Activated CD4-positive, alpha-beta T cell treated with anti-CD3 and anti-CD28 coated beads for 36 hours (primary cell): Measurements from ENCODE around the gene SHF. TPM values are rescaled to one million over a fixed set of nuclear protein-coding genes. Genes with fewer than 3 reads are reported as not detected.
"Not testable (repeated sequence)": the region's sequence is repeated elsewhere in the genome, so short reads cannot be mapped to it uniquely, and the experiment has no call there.

ENCODE experiments used
- ATAC-seq: fragments of 200-7000 bp; cut with Tn5 transposase; one replicate; pipeline ENCODE4 v1.10.0; 2021; ENCODE audit warnings: mild to moderate bottlenecking, moderate library complexity
- CTCF ChIA-PET: fragments of 350-600 bp; sonication (Branson Sonifier 250); formaldehyde crosslinking; loops from one replicate; lab custom pipeline; 2021; ENCODE audit warnings: antibody characterized with exemption; lab: Charles Lee
- POLR2A ChIA-PET: fragments of 350-600 bp; sonication (Branson Sonifier 250); formaldehyde crosslinking; loops from one replicate; lab custom pipeline; 2021; ENCODE audit warnings: antibody characterized with exemption, inconsistent platforms; lab: Charles Lee
- DNase-seq: peaks from one replicate; pipeline ENCODE4 v3.0.0-alpha.2; 2020
- H3K27ac Mint-ChIP-seq: one replicate; pipeline ENCODE4 v1.8.0; 2021; ENCODE audit warnings: mixed read lengths
- H3K27me3 Mint-ChIP-seq: one replicate; pipeline ENCODE4 v1.8.0; 2021; ENCODE audit warnings: mixed read lengths
- H3K36me3 Mint-ChIP-seq: one replicate; pipeline ENCODE4 v1.8.0; 2021; ENCODE audit warnings: low read depth, mixed read lengths
- H3K4me1 Mint-ChIP-seq: one replicate; pipeline ENCODE4 v1.8.0; 2021; ENCODE audit warnings: mixed read lengths
- H3K4me3 Mint-ChIP-seq: one replicate; pipeline ENCODE4 v1.8.0; 2021; ENCODE audit warnings: mild to moderate bottlenecking, moderate library complexity, mixed read lengths
- H3K9me3 Mint-ChIP-seq: one replicate; pipeline ENCODE4 v1.8.0; 2021; ENCODE audit warnings: low read depth, mixed read lengths
- intact Hi-C, 2 experiments: fragments of 100-400 bp; cut with DNase I in 1 of 2; cut with micrococcal nuclease in 1 of 2; formaldehyde crosslinking; loops; one replicate each; pipeline versions ENCODE4 v1.14.2 to v1.15.1; 2022 to 2024; cut with DNase I, micrococcal nuclease
- total RNA-seq, 2 experiments: library from RNA; stranded (reverse); gene quantifications; one replicate each; pipeline ENCODE4 v1.2.3, GENCODE V29; 2021

SHF gene, protein sequence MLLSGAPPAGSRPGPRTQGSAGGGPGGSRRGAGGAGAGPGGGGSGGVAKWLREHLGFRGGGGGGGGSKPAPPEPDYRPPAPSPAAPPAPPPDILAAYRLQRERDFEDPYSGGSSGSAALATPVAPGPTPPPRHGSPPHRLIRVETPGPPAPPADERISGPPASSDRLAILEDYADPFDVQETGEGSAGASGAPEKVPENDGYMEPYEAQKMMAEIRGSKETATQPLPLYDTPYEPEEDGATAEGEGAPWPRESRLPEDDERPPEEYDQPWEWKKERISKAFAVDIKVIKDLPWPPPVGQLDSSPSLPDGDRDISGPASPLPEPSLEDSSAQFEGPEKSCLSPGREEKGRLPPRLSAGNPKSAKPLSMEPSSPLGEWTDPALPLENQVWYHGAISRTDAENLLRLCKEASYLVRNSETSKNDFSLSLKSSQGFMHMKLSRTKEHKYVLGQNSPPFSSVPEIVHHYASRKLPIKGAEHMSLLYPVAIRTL
- total RNA-seq: 10 to 100 TPM; 17.9 to 18.7 TPM

DNA sequence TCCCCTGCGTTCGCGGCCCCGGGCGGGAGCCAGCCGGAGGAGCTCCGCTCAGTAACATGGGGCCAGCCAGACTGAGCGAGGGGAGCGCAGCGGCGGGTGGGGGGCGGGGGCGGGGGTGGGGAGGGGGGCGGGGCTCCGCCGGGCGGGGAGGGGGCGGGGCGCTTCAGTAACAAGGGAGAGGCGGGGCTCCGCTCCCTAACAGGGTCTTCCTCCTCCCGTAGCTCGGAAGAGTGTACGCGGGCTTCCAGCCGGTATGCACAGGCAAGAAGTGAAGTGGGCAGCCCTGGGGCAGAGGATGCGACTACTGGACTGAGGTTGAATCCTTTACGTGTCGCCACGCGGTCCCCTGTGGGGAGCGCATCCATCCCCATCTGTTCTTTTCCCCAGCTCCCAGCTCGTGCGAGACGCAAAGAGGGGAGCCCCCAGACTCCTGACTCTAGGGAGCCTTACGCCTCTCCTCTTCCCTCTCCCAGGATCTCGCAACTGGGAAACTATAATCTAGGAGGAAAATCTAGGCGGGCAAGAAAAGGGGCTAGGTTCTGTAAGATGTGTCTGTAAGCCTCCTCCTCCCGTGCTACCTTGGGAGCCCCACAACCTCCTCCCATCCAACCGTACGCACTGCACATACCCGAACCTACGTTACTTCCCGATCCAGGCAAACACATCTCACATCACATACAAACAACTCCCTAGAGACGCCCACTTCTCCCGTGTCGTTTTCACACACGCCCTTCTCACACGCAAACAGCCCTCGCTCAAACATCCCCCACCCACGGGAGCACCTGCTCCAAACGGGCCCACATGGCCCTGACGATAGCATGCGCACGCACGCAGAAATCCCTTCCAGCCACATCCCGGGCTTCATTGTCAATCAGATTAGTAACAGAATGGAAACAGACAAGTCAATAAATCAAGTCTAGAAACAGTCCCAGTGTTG is at the start of gene SHF:
Gene SHF (minus strand): TSS at position 73 of the 937 bp plus-strand sequence. CDS start 15 bp downstream, at position 58.
- peak within 1 kb of the TSS; percentile 85 for H3K4me3 Mint-ChIP-seq
- intact Hi-C loops: loop anchor here (1.0 to 10.0 kb wide), 6 partner anchors 10 to 903 kb away; partner anchors contain the start of gene GOLM2 (in 1 of the 2)
- no peaks in the 10 kb centered on the region for H3K9me3 Mint-ChIP-seq
- peak within 1 kb of the TSS; percentile 98 for H3K27ac Mint-ChIP-seq
- H3K27me3 Mint-ChIP-seq: no peaks in the 10 kb centered on the region
- ATAC-seq (peak; percentile 82), DNase-seq (peak; percentile 90)
- peaks cover 3% of the 10 kb centered on the region for H3K36me3 Mint-ChIP-seq
- ChIA-PET CTCF (interaction anchor here (0.6 to 4.1 kb wide), 6 partner anchors 9 to 271 kb away, joined by 3 to 20 read pairs (median 4); no protein-coding TSS in a partner anchor), POLR2A (interaction anchor here (0.5 to 1.2 kb wide), 8 partner anchors 9 to 400 kb away, joined by 3 to 15 read pairs (median 4); a partner anchor contains a TSS)
- peaks cover 28% of the 10 kb centered on the region for H3K4me1 Mint-ChIP-seq

DNA sequence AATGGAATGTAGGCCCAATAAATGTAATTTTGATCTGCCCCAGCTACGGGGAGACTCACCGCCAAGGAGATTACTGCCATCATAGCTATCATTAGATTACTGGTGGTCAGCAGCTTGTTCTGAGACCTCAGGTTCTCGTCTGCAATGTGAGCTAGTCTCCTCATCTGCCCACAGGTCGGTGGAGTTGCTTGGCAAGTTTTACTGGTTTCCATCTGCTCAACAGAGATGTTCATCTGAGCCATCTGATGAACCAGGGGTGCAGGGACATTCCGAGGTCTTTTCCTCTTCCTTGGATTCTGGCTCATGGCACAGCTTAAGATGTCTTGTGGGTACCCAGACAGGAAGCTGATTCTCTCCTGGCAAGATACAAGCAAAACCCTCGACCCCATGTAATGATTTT is 49.0 kb upstream of the SHF start:
- H3K9me3 Mint-ChIP-seq: peaks cover 40% of the 10 kb centered on the region
- DNase-seq, H3K4me1 Mint-ChIP-seq, H3K27ac Mint-ChIP-seq, ATAC-seq, intact Hi-C loops, H3K36me3 Mint-ChIP-seq, H3K4me3 Mint-ChIP-seq, POLR2A ChIA-PET, CTCF ChIA-PET, H3K27me3 Mint-ChIP-seq: not testable (repeated sequence)

DNA sequence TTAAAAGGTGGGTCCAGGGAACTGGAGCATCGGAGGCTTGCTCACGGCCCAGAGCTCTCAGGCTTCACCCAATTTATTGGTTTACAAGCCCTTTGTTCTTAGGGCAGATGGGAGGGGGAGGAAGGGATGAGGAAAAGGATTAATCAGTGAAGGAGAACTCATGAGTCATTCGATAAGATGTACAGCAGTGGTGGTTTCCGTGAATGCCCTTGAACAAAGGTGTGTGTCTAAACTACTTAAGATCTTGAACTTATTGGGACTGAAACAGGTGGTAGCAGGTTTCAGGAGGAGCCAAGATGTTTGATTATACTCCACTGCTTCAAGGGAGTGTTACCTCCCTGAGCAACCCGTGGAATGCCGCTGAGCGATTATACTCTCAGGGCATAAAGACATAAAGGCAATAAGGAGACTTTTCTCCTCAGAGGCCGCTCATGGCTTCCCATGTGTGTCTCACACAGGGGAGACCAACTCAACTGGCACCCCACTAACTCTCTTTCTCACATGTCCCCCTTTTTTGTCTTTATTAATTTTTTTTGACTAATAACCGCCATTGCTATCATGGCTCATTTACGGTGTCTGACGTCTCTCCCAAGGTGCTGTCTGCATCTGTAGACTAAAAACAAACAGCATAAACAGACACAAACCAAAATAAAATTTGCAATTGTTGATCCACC is 46.9 kb upstream of the SHF start:
- DNase-seq (no peak), ATAC-seq (no peak)
- H3K27ac Mint-ChIP-seq: no peak overlapping the region
- intact Hi-C loops: no loop called here
- CTCF ChIA-PET: interaction anchor here (0.7 kb wide), 1 partner anchor 10 kb away, joined by 3 read pairs; no protein-coding TSS in a partner anchor
- H3K9me3 Mint-ChIP-seq: peaks cover 29% of the 10 kb centered on the region
- no peak overlapping the region for H3K4me3 Mint-ChIP-seq
- peaks cover 6% of the 10 kb centered on the region for H3K27me3 Mint-ChIP-seq
- no peaks in the 10 kb centered on the region for H3K36me3 Mint-ChIP-seq
- H3K4me1 Mint-ChIP-seq: no peaks in the 10 kb centered on the region
- POLR2A ChIA-PET: no interaction called here

DNA sequence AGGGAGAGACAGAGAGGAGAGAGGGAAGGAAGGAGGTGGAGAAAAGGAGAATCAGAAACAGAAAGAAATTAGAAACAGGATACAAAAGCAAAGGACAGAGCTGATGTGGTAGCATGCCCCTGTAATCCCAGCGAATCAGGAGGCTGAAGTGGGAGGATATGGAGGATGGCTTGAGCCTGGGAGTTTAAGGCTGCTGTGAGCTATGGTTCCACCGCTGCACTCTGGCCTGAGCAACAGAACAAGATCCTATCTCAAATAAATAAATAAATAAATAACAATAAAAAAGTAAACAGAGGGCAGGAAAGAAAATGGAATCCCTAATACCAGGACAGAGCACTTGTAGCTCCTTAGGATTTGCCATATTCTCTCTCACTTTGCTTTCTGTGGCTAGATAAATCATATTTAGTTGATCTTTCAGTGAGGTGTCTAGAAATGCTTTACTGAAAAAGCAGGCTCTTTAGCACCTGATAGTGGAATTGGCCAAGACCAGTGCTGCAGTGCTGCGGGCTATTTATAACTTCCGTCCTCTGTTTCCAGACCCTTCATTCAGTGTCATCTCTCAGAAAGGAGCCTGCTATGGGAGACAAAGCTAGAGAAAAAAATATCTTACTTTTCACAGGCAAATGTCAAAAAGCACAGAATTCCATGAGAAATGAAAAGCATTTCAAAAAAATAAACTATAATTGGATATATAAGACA is 44.2 kb upstream of the SHF start:
- Mint-ChIP-seq H3K27me3 (peaks cover 2% of the 10 kb centered on the region), H3K9me3 (peaks cover 19% of the 10 kb centered on the region), H3K36me3 (no peaks in the 10 kb centered on the region), H3K4me3 (no peak overlapping the region), H3K4me1 (no peaks in the 10 kb centered on the region), H3K27ac (no peak overlapping the region)
- POLR2A ChIA-PET: interaction anchor here (0.5 to 0.6 kb wide), 2 partner anchors 17 to 647 kb away, joined by 4 read pairs; no protein-coding TSS in a partner anchor
- no peak for DNase-seq
- no peak for ATAC-seq
- intact Hi-C loops: no loop called here
- CTCF ChIA-PET: interaction anchor here (0.8 to 1.0 kb wide), 2 partner anchors 28 to 114 kb away, joined by 3 read pairs; no protein-coding TSS in a partner anchor

DNA sequence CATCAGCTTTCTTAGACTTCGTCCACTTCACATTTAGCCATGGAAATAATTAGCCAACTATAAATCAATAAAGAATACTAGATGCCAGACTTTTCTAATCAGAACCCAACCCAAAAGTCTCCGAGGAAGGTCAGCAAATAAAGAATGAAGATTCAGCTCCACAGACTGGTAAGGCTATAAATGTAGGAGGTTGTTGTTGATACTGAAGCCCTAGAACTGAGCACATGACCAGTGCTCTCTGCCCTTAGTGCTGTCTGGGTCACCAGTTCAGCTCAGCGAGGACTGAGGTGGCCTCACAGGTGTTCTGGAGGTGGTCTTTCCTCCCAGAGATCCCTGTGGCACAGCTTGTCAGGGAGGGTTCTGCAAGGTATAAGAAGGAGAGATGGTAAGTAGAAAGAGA is 43.4 kb upstream of the SHF start:
- intact Hi-C loops: no loop called here
- Mint-ChIP-seq H3K27ac (no peak overlapping the region), H3K36me3 (no peaks in the 10 kb centered on the region), H3K4me3 (no peak overlapping the region), H3K9me3 (peaks cover 11% of the 10 kb centered on the region), H3K27me3 (peaks cover 2% of the 10 kb centered on the region), H3K4me1 (no peaks in the 10 kb centered on the region)
- ChIA-PET POLR2A (interaction anchor here (0.6 kb wide), 1 partner anchor 646 kb away, joined by 4 read pairs; no protein-coding TSS in a partner anchor), CTCF (interaction anchor here (0.7 to 0.8 kb wide), 2 partner anchors 25 to 77 kb away, joined by 3 to 4 read pairs; no protein-coding TSS in a partner anchor)
- DNase-seq (no peak), ATAC-seq (no peak)

DNA sequence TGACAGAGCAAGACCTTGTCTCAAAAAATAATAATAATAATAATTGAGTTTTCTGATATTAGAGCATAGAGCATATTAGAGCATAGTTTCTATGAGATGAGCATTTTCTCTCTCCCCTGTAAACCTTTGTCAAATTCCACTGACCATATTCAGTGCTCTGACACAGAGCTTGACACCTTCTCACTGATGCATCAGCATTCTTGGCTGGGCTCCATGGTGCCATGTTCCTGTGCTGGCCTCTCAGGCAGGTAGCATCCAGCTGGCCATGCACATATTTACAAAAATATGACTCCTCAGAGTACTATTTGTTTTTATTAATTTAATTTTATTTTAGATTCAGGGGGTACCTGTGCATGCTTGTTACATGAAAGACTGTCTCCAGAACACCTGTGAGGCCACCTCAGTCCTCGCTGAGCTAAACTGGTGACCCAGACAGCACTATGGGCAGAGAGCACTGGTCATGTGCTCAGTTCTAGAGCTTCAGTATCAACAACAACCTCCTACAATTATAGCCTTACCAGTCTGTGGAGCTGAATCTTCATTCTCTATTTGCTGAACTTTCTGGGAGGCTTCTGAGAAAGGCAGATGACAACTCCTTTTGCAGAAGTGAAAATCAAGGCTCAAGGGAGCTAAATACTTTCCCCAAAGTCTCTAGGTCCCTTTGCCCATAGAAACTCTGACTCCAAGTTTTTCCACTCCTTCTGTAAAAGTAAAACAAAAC is 42.6 kb upstream of the SHF start:
- ATAC-seq (no peak), DNase-seq (no peak)
- H3K4me1 Mint-ChIP-seq: no peaks in the 10 kb centered on the region
- peaks cover 9% of the 10 kb centered on the region for H3K9me3 Mint-ChIP-seq
- no peak overlapping the region for H3K27ac Mint-ChIP-seq
- ChIA-PET CTCF (interaction anchor here (0.8 kb wide), 1 partner anchor 25 kb away, joined by 4 read pairs; no protein-coding TSS in a partner anchor), POLR2A (no interaction called here)
- intact Hi-C loops: no loop called here
- H3K4me3 Mint-ChIP-seq: no peak overlapping the region
- peaks cover 2% of the 10 kb centered on the region for H3K27me3 Mint-ChIP-seq
- H3K36me3 Mint-ChIP-seq: no peaks in the 10 kb centered on the region

DNA sequence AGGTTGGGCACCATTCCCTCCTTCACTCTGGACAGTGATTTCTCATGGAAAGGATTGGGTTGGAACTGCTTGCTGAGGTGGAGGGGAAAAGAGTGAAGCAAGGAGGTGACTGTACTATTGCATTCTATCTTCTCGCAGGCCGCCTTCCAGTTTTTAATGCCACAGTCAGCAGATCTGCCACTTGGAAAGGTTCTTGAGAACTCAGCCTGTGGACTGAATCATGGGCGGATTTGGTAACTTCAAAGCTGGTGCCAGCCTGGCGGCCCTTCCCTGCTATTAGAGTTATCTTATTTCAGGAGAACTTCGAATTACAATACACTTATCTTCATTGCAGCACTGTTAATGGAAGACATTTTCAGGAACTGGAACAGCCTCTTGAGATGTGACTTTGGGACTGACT is 41.2 kb upstream of the SHF start:
- Mint-ChIP-seq H3K9me3 (no peaks in the 10 kb centered on the region), H3K36me3 (no peaks in the 10 kb centered on the region), H3K27ac (no peak overlapping the region), H3K4me1 (no peaks in the 10 kb centered on the region), H3K27me3 (peaks cover 2% of the 10 kb centered on the region), H3K4me3 (no peak overlapping the region)
- no peak for DNase-seq
- ChIA-PET CTCF (no interaction called here), POLR2A (no interaction called here)
- intact Hi-C loops: no loop called here
- no peak for ATAC-seq

DNA sequence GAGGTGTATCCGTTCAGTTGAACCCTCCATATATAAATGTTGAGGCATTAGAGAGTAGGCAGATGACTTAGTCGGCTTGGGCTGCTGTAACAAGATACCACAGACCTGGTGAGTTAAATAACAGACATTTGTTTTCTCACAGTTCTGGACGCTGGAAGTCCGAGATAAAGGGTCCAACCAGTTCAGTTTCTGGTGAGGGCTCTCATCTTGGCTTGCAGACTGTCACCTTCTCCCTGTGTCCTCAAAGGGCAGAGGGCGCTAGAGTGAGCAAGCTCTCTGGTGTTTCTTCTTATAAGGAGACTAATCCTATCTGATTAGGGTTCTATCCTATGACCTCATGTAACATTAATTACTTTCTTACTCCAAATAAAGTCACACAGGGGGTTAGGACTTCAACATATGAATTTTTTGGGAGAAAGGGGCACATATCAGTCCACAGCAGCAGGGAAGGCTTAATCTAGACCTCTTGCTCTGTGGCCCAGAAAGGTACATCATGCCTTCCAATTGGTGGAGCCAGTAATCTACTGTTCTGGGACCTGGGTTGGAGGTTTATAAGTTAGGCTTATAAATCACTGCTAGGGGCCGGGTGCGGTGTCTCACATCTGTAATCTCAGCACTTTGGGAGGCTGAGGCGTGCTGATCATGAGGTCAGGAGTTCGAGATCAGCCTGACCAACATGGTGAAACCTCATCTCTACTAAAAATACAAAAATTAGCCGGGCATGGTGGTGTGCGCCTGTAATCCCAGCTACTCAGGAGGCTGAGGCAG is 37.9 kb upstream of the SHF start:
- Mint-ChIP-seq H3K36me3 (no peaks in the 10 kb centered on the region), H3K4me3 (no peak overlapping the region), H3K27ac (no peak overlapping the region), H3K9me3 (no peaks in the 10 kb centered on the region), H3K27me3 (peaks cover 6% of the 10 kb centered on the region), H3K4me1 (no peaks in the 10 kb centered on the region)
- intact Hi-C loops: no loop called here
- CTCF ChIA-PET: interaction anchor here (0.8 to 0.9 kb wide), 3 partner anchors 8 to 62 kb away, joined by 3 to 5 read pairs (median 4); no protein-coding TSS in a partner anchor
- ATAC-seq: no peak
- POLR2A ChIA-PET: no interaction called here
- DNase-seq: peak; percentile 19

DNA sequence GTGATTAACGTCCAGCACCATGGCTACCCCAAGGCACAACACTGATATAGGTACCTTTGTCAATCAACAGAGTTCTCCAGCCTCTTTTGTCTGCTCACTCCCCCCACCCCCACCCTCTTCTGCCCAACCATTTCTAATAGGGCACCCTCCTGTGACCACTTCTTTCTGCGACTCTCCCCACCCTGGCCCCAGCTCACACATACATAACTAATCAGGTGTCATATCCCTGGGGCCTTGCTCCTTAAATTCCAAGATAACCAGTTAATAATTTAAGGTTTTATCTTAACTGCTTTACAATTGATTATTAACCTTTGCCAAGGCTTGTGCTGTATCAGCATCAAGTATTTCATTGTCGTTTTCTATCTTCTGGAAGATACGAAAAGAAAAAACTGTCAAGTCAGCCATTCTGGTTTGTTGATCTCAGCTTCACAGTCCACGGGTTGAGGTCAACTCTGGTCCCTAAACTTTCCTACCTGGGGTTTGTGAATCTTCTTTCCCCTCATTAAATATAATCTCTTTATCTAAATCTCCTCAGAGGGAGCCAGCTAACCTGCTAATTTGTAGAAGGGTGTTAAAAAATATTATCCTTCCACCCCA is 37.0 kb upstream of the SHF start:
- intact Hi-C loops: no loop called here
- no peak overlapping the region for H3K4me3 Mint-ChIP-seq
- H3K9me3 Mint-ChIP-seq: no peaks in the 10 kb centered on the region
- ChIA-PET POLR2A (no interaction called here), CTCF (interaction anchor here (0.8 to 1.1 kb wide), 4 partner anchors 9 to 61 kb away, joined by 3 to 5 read pairs (median 4); no protein-coding TSS in a partner anchor)
- ATAC-seq (no peak), DNase-seq (no peak)
- no peak overlapping the region for H3K27ac Mint-ChIP-seq
- H3K4me1 Mint-ChIP-seq: no peaks in the 10 kb centered on the region
- H3K27me3 Mint-ChIP-seq: peaks cover 6% of the 10 kb centered on the region
- no peaks in the 10 kb centered on the region for H3K36me3 Mint-ChIP-seq
